A204.1 (cell line): ENCODE results near the gene ARTN.
A peak's percentile ranks its signal among the peaks of the same experiment; 100 is the strongest.

Experiments
- FAIRE-seq: peaks from 2 replicates; lab custom pipeline; 2012; peaks lifted over from hg19 to GRCh38; lab: Jason Lieb, UNC

Gene ARTN

DNA sequence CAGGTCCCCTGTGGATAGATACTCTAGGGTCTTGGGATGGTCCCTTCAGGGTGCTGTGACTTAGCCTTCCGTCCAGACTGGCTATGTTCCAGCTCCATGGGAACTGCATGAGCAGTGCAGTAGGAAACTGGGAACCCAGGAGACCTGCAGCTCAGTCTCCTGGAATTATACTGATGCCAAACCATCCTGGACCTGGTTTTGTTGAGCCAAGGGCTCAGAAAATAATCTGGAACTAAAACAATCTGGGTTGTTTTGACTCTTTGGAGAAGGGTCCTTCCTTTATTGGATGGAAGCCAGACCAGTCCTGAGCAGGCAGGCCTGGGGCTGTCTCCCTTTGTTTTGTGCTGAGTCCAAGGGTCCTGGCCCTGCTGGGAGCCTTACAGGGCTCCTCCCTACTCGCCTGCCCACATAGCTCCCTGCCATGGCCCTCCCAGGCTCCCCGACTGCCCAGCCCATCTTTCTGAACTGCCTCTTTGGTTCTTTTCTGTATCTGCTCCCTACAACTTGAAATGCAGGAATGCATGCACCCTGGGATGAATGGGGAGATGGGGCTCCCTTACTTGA lies 14.4 kb downstream of the ARTN start:
- FAIRE-seq = no peak

DNA sequence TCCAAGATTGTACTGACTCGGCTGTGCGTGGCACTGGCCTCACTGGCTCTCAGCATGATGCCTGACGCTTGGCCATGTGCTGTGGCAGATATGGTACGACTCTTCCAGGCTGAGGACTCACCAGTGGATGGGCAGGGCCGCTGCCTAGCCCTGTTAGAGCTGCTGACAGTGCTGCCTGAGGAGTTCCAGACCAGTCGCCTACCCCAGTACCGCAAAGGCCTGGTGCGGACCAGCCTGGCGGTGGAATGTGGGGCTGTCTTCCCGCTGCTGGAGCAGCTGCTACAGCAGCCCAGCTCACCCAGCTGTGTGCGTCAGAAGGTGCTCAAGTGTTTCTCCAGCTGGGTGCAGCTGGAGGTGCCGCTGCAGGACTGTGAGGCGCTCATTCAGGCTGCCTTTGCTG lies 16.1 kb downstream of the ARTN start:
- FAIRE-seq = no peak

GRCh38 chr1:43951021-43951985 lies 17.7 kb downstream of the ARTN start:
- no peak for FAIRE-seq

- FAIRE-seq = no peak
Observed at GRCh38 chr1:43952731-43953346, 19.2 kb downstream of the ARTN start.

GRCh38 chr1:43953361-43953760 lies 19.8 kb downstream of the ARTN start:
- no peak for FAIRE-seq

GRCh38 chr1:43954036-43954435 lies 20.4 kb downstream of the ARTN start:
- FAIRE-seq = no peak

DNA sequence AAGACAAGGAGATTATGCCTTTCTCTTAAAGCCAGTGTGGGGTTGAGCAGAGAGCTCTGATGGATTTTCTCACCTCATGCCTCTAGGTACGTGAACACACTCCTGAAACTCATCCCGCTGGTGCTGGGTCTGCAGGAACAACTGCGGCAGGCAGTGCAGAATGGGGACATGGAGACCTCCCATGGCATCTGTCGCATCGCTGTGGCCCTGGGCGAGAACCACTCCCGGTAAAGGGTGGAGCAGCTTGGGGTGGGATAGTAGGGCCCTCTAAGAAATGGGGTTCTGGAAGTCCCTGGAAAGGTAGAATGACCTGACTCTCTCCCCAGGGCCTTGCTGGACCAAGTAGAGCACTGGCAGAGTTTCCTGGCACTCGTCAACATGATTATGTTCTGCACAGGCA lies 22.6 kb downstream of the ARTN start:
- FAIRE-seq = no peak

- no peak for FAIRE-seq
Observed at GRCh38 chr1:43957407-43958040, 23.9 kb downstream of the ARTN start.

DNA sequence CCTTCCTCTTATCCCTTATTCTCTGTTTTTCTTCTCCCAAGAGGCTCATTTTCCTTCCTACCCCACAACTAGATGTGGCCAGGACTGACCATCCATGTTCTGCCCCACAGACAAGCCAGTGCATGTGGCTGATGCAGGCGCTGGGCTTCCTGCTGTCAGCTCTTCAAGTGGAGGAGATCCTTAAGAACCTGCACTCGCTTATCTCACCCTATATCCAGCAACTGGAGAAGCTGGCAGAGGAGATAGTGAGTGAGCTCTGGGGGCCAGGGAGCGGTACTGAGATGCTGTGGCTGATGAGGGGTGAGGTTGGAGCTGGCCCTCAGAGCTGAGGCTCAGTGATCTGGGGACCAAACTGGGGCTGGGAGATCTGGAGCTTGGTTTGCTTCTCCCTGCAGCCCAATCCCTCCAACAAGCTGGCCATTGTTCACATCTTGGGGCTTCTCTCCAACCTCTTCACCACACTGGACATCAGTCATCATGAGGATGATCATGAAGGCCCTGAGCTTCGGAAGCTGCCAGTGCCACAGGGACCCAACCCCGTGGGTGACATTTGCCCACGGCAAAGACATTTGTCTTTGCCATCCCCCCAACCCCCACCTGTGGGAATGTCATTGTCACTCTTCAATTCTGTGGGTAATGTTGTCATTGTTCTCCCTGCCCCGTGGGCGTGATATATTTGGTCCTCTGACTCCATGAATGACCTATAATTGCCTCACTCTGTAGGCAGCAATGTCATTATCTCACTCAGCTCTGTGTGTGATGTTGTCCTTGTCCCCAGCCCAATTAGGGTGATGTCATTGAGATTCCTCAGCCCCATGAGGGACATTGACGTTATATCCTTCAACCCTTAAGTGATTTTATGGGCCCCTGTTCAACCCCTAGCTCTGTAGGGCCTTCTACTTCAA lies 25.0 kb downstream of the ARTN start:
- FAIRE-seq = no peak

DNA sequence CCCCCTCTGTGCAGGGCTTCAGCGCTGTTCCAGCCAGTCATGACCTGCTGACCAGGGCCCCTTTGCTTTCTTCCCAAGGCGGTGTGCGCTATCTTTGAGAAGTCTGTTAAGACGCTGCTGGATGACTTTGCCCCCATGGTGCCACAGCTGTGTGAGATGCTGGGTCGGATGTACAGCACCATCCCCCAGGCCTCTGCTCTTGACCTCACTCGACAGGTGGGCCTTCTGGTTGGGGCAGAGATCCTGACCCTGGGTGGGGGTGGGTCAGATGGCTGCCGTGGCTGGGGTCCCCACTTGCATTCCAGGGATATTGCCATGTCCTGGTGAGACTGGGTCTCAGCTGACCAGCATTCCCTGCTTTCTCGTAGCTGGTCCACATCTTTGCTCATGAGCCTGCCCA lies 27.2 kb downstream of the ARTN start:
- FAIRE-seq = no peak

DNA sequence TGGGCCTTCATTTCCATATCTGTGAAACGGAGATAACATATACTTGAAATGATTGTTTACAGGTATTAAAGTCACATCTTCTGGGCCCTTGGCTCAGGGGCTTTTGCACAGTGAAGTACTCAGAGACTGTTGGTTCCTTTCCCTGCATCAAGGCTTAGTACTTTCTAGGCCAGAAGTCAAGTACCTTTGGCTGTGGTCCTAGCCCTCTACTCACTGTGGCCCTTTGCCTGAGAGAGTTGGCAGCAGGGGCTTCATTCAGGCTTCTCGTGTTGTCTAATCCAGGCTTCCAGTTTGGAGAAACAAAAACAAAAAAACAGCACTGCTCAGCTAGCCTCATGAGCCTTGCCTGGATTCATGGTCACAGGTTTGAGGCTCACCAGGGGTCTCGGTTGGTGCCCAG lies 28.1 kb downstream of the ARTN start:
- no peak for FAIRE-seq

- FAIRE-seq = no peak
Observed at GRCh38 chr1:43962324-43962723, 28.7 kb downstream of the ARTN start.

GRCh38 chr1:43963006-43963405 lies 29.4 kb downstream of the ARTN start:
- no peak for FAIRE-seq

DNA sequence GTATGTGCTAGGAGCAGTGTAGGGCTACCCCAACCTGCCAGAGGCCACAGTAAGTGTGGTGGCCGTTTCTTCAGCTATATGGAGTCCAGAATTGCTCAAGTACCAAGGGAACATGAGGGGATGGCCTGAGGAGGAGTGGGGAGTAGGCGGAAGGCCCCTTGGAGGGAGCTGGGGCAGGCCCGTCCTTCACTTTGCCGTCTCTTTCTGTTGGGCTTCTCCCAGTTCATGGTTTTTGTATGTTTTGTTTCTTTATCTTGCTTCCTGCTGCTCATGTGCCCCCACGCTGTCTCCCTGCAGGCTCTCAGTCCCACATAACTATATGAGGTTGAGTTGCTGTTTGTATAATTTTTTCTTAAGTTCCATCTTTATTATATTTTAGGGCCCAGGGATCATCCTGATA lies 30.3 kb downstream of the ARTN start:
- no peak for FAIRE-seq

DNA sequence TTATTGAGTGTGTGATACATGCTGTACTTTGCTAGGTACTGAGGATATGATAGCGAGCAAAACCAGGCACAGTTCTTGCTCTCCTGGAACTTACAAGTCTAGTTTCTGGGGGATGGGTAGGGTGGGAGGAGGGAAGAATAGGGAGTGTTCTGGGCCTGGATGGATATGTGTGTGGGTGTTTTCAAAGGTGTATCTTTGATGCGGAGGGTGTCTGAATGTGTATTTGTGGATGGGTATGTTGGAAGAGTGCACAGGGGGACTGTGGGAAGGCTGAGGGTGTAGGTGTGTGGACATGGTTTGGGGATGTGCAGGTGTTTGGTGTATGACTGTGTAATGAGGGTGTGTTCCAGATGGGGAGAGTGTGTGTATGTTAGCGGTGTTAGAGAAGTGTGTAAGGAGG lies 31.7 kb downstream of the ARTN start:
- no peak for FAIRE-seq

GRCh38 chr1:43968348-43968948 lies 34.8 kb downstream of the ARTN start:
- no peak for FAIRE-seq

- no peak for FAIRE-seq
Observed at GRCh38 chr1:43969416-43969745, 35.8 kb downstream of the ARTN start.

DNA sequence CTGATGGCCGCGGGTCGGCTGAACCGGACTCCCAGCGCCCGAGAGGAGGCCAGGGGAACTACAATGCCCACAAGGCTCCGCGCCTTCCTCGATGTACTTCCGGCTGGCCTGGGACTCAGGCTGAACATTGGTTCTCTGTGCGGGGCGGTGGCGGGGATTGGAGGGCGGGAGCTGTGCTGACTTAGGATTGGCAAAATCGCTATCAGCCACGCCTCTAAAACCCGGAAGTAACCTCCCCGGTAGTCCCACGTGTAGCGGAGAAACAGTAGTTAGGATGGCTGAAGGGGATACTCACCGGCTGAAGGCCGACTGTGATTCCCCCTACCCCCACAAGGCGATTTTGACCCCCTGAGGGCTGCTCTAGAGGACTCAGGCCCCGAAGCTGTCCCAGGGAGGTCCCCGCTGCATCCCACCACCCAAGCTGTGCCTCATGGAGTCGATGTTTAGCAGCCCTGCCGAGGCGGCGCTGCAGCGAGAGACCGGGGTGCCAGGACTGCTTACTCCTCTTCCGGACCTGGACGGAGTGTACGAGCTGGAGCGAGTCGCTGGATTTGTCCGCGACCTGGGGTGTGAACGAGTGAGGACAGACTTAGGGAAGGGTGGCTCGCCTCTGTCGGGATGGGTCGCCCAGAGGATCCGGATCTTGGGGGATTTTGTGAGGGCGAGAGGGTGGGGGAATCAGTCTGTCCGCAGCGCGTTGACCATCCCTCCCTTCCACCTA lies 36.3 kb downstream of the ARTN start, which contains the start of gene DPH2:
Gene DPH2 (plus strand): TSS at position 265 of the 721 bp plus-strand sequence. CDS start 166 bp downstream, at position 431.
- FAIRE-seq = peak; percentile 97

DNA sequence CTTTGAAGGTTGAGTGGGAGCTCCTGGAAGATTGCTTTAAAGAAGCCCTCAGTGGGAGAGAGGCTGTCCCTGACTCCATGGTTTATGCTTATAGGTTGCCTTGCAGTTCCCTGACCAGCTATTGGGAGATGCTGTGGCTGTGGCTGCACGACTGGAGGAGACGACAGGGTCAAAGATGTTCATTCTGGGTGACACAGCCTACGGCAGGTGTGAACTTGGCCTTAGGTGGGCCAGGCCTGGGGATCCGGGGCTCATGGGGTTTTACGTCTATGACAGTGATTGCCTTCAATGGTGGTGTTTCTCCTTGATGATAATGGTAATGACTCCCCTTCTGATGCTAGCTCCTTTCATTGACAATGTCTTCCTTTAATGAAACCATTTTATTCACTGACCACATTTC lies 36.9 kb downstream of the ARTN start:
- FAIRE-seq = no peak

DNA sequence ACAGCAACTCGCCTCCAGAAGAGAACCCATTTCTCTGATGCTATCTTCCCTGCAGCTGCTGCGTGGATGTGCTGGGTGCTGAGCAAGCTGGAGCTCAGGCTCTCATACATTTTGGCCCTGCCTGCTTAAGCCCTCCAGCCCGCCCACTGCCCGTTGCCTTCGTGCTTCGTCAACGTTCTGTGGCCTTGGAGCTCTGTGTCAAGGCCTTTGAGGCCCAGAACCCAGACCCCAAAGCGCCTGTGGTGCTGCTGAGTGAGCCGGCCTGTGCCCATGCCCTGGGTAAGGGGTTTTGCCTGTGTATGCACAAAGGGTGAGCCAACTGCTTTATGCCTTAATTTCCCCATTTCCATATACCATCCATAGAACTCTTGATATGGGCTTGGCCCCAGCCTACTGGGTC lies 37.3 kb downstream of the ARTN start:
- FAIRE-seq = no peak
